Fibroblast of the aortic adventitia (primary cell): ENCODE data around the gene CD74. TPM values are rescaled to one million over a fixed set of nuclear protein-coding genes. Genes with fewer than 3 reads are reported as not detected.
"Not testable (repeated sequence)": the region's sequence is repeated elsewhere in the genome, so short reads cannot be mapped to it uniquely, and the experiment has no call there.

ENCODE experiments used
- DNase-seq: peaks from one replicate; pipeline ENCODE4 v3.0.0-alpha.2; 2010; ENCODE audit warnings: low read depth
- H3K4me3 ChIP-seq: 2 replicates; pipeline ENCODE4 v1.5.1; 2011; ENCODE audit warnings: low read depth, mild to moderate bottlenecking, control low read depth, low read length, moderate library complexity
- CTCF ChIP-seq: IDR thresholded peaks from 2 replicates; pipeline ENCODE4 v1.5.1; 2011; ENCODE audit warnings: mild to moderate bottlenecking, low read length, control low read depth, inconsistent platforms; ENCODE audit not compliant: insufficient read depth
- total RNA-seq: library from RNA; depleted of rRNA; stranded (reverse); fragments of >200 nt; gene quantifications from 2 replicates; pipeline ENCODE4 v1.2.3, GENCODE V29; 2012; ENCODE audit warnings: low replicate concordance

Gene CD74
- total RNA-seq, 1 donor, result 1.1 TPM

GRCh38 chr5:150419630-150420270, 7.0 kb upstream of the CD74 start:
- no peak for DNase-seq
- H3K4me3 ChIP-seq, result no peak overlapping the region
- no peak for TF ChIP-seq CTCF

GRCh38 chr5:150413902-150414790, 1.4 kb upstream of the CD74 start:
- not testable (repeated sequence) for DNase-seq, H3K4me3 ChIP-seq

GRCh38 chr5:150413176-150413901, 629 bp upstream of the CD74 start:
- no peak overlapping the region for H3K4me3 ChIP-seq
- no peak for TF ChIP-seq CTCF
- no peak for DNase-seq

GRCh38 chr5:150411245-150411979, 1.3 kb downstream of the CD74 start:
- DNase-seq, result no peak
- no peak overlapping the region for H3K4me3 ChIP-seq
- TF ChIP-seq CTCF, result no peak

- no peak overlapping the region for H3K4me3 ChIP-seq
- peak; percentile 82 for DNase-seq
- no peak for TF ChIP-seq CTCF
These were observed 2.0 kb downstream of the CD74 start for GRCh38 chr5:150410524-150411244.

- no peak for TF ChIP-seq CTCF
- peak; percentile 88 for DNase-seq
- no peak overlapping the region for H3K4me3 ChIP-seq
These were observed 2.8 kb downstream of the CD74 start for GRCh38 chr5:150409638-150410523.
